OCI-LY7 (cell line): ENCODE data around the gene SERPINI1.

Source experiments
- CTCF ChIP-seq: fragments of 200-600 bp; sonication (generic); conservative IDR thresholded peaks from 2 replicates; pipeline ENCODE4 v1.5.1; 2014; ENCODE audit warnings: mild to moderate bottlenecking, antibody characterized with exemption, low read length, moderate library complexity, mixed read lengths
- EZH2phosphoT487 ChIP-seq: fragments of 200-600 bp; sonication (generic); IDR thresholded peaks from 2 replicates; pipeline ENCODE4 v1.6.1; 2018; ENCODE audit warnings: low read depth, borderline replicate concordance, mild to moderate bottlenecking, mixed run types, antibody characterized with exemption, low read length, moderate library complexity, mixed read lengths

- no peak for TF ChIP-seq CTCF
- no peak for TF ChIP-seq EZH2phosphoT487
Measured at GRCh38 chr3:167862104-167862730, 126.7 kb downstream of the SERPINI1 start.
